HepG2 (cell line): ENCODE data around the gene B4GALT7. TPM values are rescaled to one million over a fixed set of nuclear protein-coding genes. Genes with fewer than 3 reads are reported as not detected.

Experiments used
- ATAC-seq: fragments of 200-7000 bp; cut with Tn5 transposase; 3 replicates; pipeline ENCODE4 v1.9.1; 2020; ENCODE audit warnings: mild to moderate bottlenecking, moderate library complexity
- Bru-seq: library from RNA; stranded (reverse); fragments of 400-500 nt; gene quantifications from one replicate; lab custom pipeline; 2021; lab: Mats Ljungman, UMichigan
- BruChase-seq, 2 experiments: library from RNA; stranded (reverse); fragments of 400-500 nt; gene quantifications; one replicate each; lab custom pipeline; 2021; lab: Mats Ljungman, UMichigan
- BruUV-seq: library from RNA; stranded (reverse); fragments of 400-500 nt; replicated peaks from 2 replicates; lab custom pipeline; 2021; lab: Mats Ljungman, UMichigan
- CTCF ChIA-PET: fragments of 300-600 bp; formaldehyde crosslinking; extraction: SDS; loops from one replicate; lab custom pipeline; 2021; ENCODE audit warnings: low total read pairs, inconsistent platforms, low intra/inter-chr PET ratio; lab: Yijun Ruan, JAX
- POLR2A ChIA-PET: fragments of 350-600 bp; sonication (Branson Sonifier 250); formaldehyde crosslinking; loops from one replicate; lab custom pipeline; 2020; ENCODE audit warnings: antibody characterized with exemption, inconsistent platforms; lab: Yijun Ruan, JAX
- DNase-seq: peaks from one replicate; pipeline ENCODE4 v3.0.0-alpha.2; 2015; ENCODE audit warnings: low spot score
- FAIRE-seq: peaks from 3 replicates; lab custom pipeline; 2011; peaks lifted over from hg19 to GRCh38; lab: Jason Lieb, UNC
- H2AFZ ChIP-seq: one replicate; pipeline ENCODE4 v1.6.1; 2011; ENCODE audit warnings: low read length, inconsistent platforms
- H3K27ac ChIP-seq: fragments of 300-600 bp; 3 replicates; pipeline ENCODE4 v1.8.0; 2011; ENCODE audit warnings: mixed run types, mild to moderate bottlenecking, mixed read lengths, low read length, inconsistent platforms; ENCODE audit not compliant: insufficient read depth; ENCODE audit errors: extremely low read length
- H3K27me3 ChIP-seq, 2 experiments: fragments of 200-600 bp in 1 of 2; 2 replicates in 1 of 2; 3 replicates in 1 of 2; pipeline versions ENCODE4 v1.6.0 to v1.8.0; 2011; ENCODE audit warnings: low read length in 2 of 2, mild to moderate bottlenecking in 2 of 2, moderate library complexity in 2 of 2, inconsistent platforms in 1 of 2; ENCODE audit not compliant: insufficient read depth in 2 of 2, control insufficient read depth in 1 of 2
- H3K36me3 ChIP-seq, 2 experiments: fragments of 200-600 bp in 1 of 2; replicated peaks in 1 of 2; 2 replicates in 1 of 2; 3 replicates in 1 of 2; pipeline versions ENCODE4 v1.5.1 to v1.8.0; 2011; ENCODE audit warnings: low read length in 2 of 2, inconsistent platforms in 1 of 2; ENCODE audit not compliant: insufficient read depth in 2 of 2, control insufficient read depth in 1 of 2
- H3K4me1 ChIP-seq: 2 replicates; pipeline ENCODE4 v1.5.1; 2012; ENCODE audit warnings: low read length, inconsistent platforms; ENCODE audit not compliant: insufficient read depth
- H3K4me2 ChIP-seq: 2 replicates; pipeline ENCODE4 v1.6.0; 2011; ENCODE audit warnings: low read depth, low read length, inconsistent platforms
- H3K4me3 ChIP-seq, 3 experiments: fragments of 200-600 bp in 1 of 3; sonication (generic), shearing (Covaris generic) in 1 of 3; replicated peaks in 1 of 3; 2 replicates each; pipeline ENCODE4 v1.5.1; 2011 to 2016; ENCODE audit warnings: low read length in 3 of 3, inconsistent platforms in 2 of 3, low read depth in 2 of 3, mild to moderate bottlenecking in 2 of 3, control low read depth in 1 of 3, mixed read lengths in 1 of 3; ENCODE audit not compliant: insufficient read depth in 1 of 3
- H3K79me2 ChIP-seq: one replicate; pipeline ENCODE4 v1.6.1; 2011; ENCODE audit warnings: low read length, inconsistent platforms; ENCODE audit not compliant: insufficient read depth
- H3K9ac ChIP-seq: 2 replicates; pipeline ENCODE4 v1.6.0; 2011; ENCODE audit warnings: mild to moderate bottlenecking, low read depth, low read length, inconsistent platforms; ENCODE audit not compliant: insufficient read depth
- H3K9me3 ChIP-seq: 2 replicates; pipeline ENCODE4 v1.5.1; 2012; ENCODE audit warnings: mild to moderate bottlenecking, low read length
- H4K20me1 ChIP-seq: 2 replicates; pipeline ENCODE4 v1.6.0; 2011; ENCODE audit warnings: inconsistent platforms, mild to moderate bottlenecking, low read length, moderate library complexity; ENCODE audit not compliant: insufficient read depth
- CAMTA2 ChIP-seq: sonication (generic); formaldehyde crosslinking; IDR thresholded peaks from 2 replicates; pipeline ENCODE4 v1.4.0; 2020; ENCODE audit warnings: mild to moderate bottlenecking, missing genetic modification reagents, borderline replicate concordance
- DR1 ChIP-seq: sonication (generic); formaldehyde crosslinking; IDR thresholded peaks from 2 replicates; pipeline ENCODE4 v1.8.0; 2021; ENCODE audit warnings: mild to moderate bottlenecking, missing genetic modification reagents, inconsistent platforms
- NFYB ChIP-seq: sonication (generic); formaldehyde crosslinking; IDR thresholded peaks from 2 replicates; pipeline ENCODE4 v1.4.0; 2020; ENCODE audit warnings: missing genetic modification reagents
- NR3C1 ChIP-seq: sonication (generic); formaldehyde crosslinking; IDR thresholded peaks from 2 replicates; pipeline ENCODE4 v1.4.0; 2020; ENCODE audit warnings: missing genetic modification reagents
- POLR2AphosphoS5 ChIP-seq: IDR thresholded peaks from 2 replicates; pipeline ENCODE4 v1.6.1; 2012; ENCODE audit warnings: low read depth, low read length
- ZBTB20 ChIP-seq: sonication (generic); formaldehyde crosslinking; IDR thresholded peaks from 2 replicates; pipeline ENCODE4 v1.8.1; 2023; ENCODE audit warnings: missing genetic modification reagents, low read depth, mild to moderate bottlenecking, borderline replicate concordance
- ZNF552 ChIP-seq: sonication (generic); formaldehyde crosslinking; IDR thresholded peaks from 2 replicates; pipeline ENCODE4 v1.9.0; 2022; ENCODE audit warnings: missing genetic modification reagents, mild to moderate bottlenecking, borderline replicate concordance
- ZNF841 ChIP-seq: sonication (generic); formaldehyde crosslinking; IDR thresholded peaks from 2 replicates; pipeline ENCODE4 v1.8.1; 2023; ENCODE audit warnings: missing genetic modification reagents, borderline replicate concordance
- WGBS: methylation state at CpG from one replicate; pipeline ENCODE4 v1.1.6; 2017; ENCODE audit warnings: low lambda C conversion rate; 5-methylcytosine and 5-hydroxymethylcytosine counted together
- in situ Hi-C: cut with HindIII; loops from 2 replicates; pipeline ENCODE4 v1.10.0; 2017; ENCODE audit warnings: low pct_unique_long_range_greater_than_20kb; ENCODE audit not compliant: extremely low pct_ligation_motif_present
- intact Hi-C: fragments of 100-400 bp; cut with micrococcal nuclease; formaldehyde crosslinking; loops from one replicate; pipeline ENCODE4 v1.10.0; 2022; ENCODE audit not compliant: unreplicated experiment
- long read RNA-seq, 2 experiments: library from RNA in 1 of 2; library from polyadenylated mRNA in 1 of 2; stranded (forward) in 1 of 2; unstranded in 1 of 2; transcript quantifications; one replicate each; pipeline ENCODE4 v2.0.0, GENCODE V29; 2019 to 2022
- polyA minus RNA-seq, 3 experiments: library from RNA; depleted of rRNA, polyadenylated mRNA; stranded (reverse); fragments of >200 nt; gene quantifications; 2 replicates each; pipeline ENCODE4 v1.2.3, GENCODE V29; 2011; ENCODE audit warnings: low replicate concordance in 1 of 3
- polyA plus RNA-seq, 8 experiments: library from polyadenylated mRNA; depleted of rRNA in 3 of 8; stranded (reverse) in 7 of 8; unstranded in 1 of 8; fragments of >200 nt; fragmentation: Illumina TruSeq in 4 of 8; extraction: Trizol in 4 of 8; gene quantifications; 2 replicates each; pipeline versions ENCODE4 v1.2.1 to v1.2.3, GENCODE V29; 2011 to 2016; ENCODE audit warnings: low read depth in 4 of 8, missing spikeins in 1 of 8, mixed read lengths in 1 of 8; ENCODE audit not compliant: insufficient read depth in 1 of 8
- total RNA-seq, 5 experiments: library from RNA; depleted of rRNA; stranded (reverse); fragments of >200 nt; fragmentation: Illumina TruSeq; extraction: Trizol; gene quantifications; 2 replicates each; pipeline ENCODE4 v1.2.3, GENCODE V29; 2016; ENCODE audit warnings: low read depth in 1 of 5
- TF ChIP-seq, protein P1 (sequence below): sonication (generic); formaldehyde crosslinking; conservative IDR thresholded peaks from 2 replicates; pipeline ENCODE4 v1.4.0; 2020; ENCODE audit warnings: missing genetic modification reagents
- TF ChIP-seq, protein P2 (sequence below): sonication (generic); formaldehyde crosslinking; IDR thresholded peaks from 2 replicates; pipeline ENCODE4 v1.8.0; 2022; ENCODE audit warnings: mild to moderate bottlenecking, missing genetic modification reagents, moderate library complexity
- TF ChIP-seq, protein P3 (sequence below): IDR thresholded peaks from 2 replicates; pipeline ENCODE4 v1.6.1; 2016; ENCODE audit warnings: mild to moderate bottlenecking, missing biosample characterization, missing genetic modification reagents

B4GALT7 gene, protein sequence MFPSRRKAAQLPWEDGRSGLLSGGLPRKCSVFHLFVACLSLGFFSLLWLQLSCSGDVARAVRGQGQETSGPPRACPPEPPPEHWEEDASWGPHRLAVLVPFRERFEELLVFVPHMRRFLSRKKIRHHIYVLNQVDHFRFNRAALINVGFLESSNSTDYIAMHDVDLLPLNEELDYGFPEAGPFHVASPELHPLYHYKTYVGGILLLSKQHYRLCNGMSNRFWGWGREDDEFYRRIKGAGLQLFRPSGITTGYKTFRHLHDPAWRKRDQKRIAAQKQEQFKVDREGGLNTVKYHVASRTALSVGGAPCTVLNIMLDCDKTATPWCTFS
- total RNA-seq (2016; rRNA removed; fragmentation: Illumina TruSeq; extraction: Trizol): 12.7 and 20.5 TPM in 2 replicates
- total RNA-seq (2016; cell fraction: cytosol; rRNA removed; fragmentation: Illumina TruSeq; extraction: Trizol; ENCODE audit: low read depth): 30.8 and 33.3 TPM in 2 replicates
- total RNA-seq (2016; cell fraction: insoluble cytoplasmic fraction; rRNA removed; fragmentation: Illumina TruSeq; extraction: Trizol): 10.2 and 20.6 TPM in 2 replicates
- 41.1 and 48.6 TPM in 2 replicates for total RNA-seq (2016; cell fraction: membrane; rRNA removed; fragmentation: Illumina TruSeq; extraction: Trizol)
- 14.0 and 14.7 TPM in 2 replicates for total RNA-seq (2016; cell fraction: nucleus; rRNA removed; fragmentation: Illumina TruSeq; extraction: Trizol)
- 16.4 and 22.3 TPM in 2 replicates for polyA plus RNA-seq (2011; rRNA removed)
- 17.5 and 28.4 TPM in 2 replicates for polyA plus RNA-seq (2011; cell fraction: cytosol; rRNA removed)
- polyA plus RNA-seq (2011; cell fraction: nucleus; rRNA removed): 28.2 and 30.7 TPM in 2 replicates
- 10.0 and 12.5 TPM in 2 replicates for polyA plus RNA-seq (2012)
- polyA plus RNA-seq (2016; cell fraction: cytosol; fragmentation: Illumina TruSeq; extraction: Trizol; ENCODE audit: low read depth): 38.6 and 42.4 TPM in 2 replicates
- polyA plus RNA-seq (2016; cell fraction: insoluble cytoplasmic fraction; fragmentation: Illumina TruSeq; extraction: Trizol; ENCODE audit: low read depth): 10.2 and 11.7 TPM in 2 replicates
- polyA plus RNA-seq (2016; cell fraction: membrane; fragmentation: Illumina TruSeq; extraction: Trizol; ENCODE audit: low read depth): 38.8 and 38.9 TPM in 2 replicates
- polyA plus RNA-seq (2016; cell fraction: nucleus; fragmentation: Illumina TruSeq; extraction: Trizol; ENCODE audit: insufficient read depth, low read depth): 24.9 and 27.8 TPM in 2 replicates
- 21.7 and 33.1 TPM in 2 replicates for polyA minus RNA-seq (2011; rRNA and poly(A)+ RNA removed; ENCODE audit: low replicate concordance)
- polyA minus RNA-seq (2011; cell fraction: cytosol; rRNA and poly(A)+ RNA removed): 8.7 and 10.7 TPM in 2 replicates
- polyA minus RNA-seq (2011; cell fraction: nucleus; rRNA and poly(A)+ RNA removed): 15.4 and 16.4 TPM in 2 replicates
- Bru-seq, nascent RNA: percentile 60 among the genes with signal in this experiment
- percentile 58 among the genes with signal in this experiment for BruChase-seq, experiment 1, labeled RNA remaining after a 6-hour chase
- BruChase-seq, experiment 2, labeled RNA remaining after a 2-hour chase: percentile 55 among the genes with signal in this experiment
- long read RNA-seq, experiment 1, transcript B4GALT7-201 (6 exons, 1,747 nt): major isoform, 49 of 58 reads
- long read RNA-seq, experiment 1, partial matches to known transcripts: 4 of 58 reads
- long read RNA-seq, experiment 1, other reads (novel, unspliced or antisense): 3 of 58 reads
- long read RNA-seq, experiment 2, transcript B4GALT7-201 (6 exons, 1,747 nt): major isoform, 39 of 62 reads
- long read RNA-seq, experiment 2, partial matches to known transcripts: 13 of 62 reads
- long read RNA-seq, experiment 2, other reads (novel, unspliced or antisense): 7 of 62 reads

DNA sequence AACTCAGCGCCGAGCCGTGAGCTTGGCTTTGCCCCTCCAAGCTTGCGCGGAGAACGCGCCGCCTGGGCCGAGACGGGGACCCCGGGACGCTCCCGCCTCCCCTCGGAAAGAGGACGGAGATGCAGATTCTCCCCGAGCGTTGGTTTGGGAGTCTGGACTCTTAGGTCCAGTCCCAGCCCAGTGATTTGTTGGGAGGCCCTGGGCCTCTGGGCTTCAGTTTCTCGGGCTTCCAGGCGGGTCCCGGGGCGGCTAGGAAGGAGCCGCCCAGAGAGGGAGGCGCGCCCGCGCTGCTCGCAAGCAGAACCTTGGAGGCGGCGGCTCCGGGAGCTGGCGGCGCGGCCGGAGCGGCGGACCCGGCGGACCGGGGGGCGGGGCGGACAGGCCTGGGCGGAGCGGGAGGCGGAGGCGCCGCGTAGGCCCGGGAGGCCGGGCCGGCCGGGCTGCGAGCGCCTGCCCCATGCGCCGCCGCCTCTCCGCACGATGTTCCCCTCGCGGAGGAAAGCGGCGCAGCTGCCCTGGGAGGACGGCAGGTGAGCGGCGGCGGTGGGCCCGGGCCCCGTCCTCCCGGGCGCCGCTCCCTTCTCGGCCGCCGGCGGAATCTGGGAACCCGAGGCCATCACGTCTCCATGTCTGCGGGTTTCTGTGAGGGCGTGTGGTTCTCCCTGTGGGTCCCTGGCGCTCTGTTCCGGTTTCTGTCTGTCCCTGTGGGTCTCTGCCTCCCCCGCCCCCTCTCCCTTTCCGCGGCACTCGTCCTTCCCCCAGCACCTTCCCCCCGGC, at the start of gene B4GALT7:
TSS of gene B4GALT7 (plus strand) at position 402 of the 777 bp plus-strand sequence. CDS start at position 481, 79 bp downstream.
- Histone ChIP-seq H3K79me2 (peaks cover 5% of the 10 kb centered on the region), H3K4me3 (peak within 1 kb of the TSS; percentile 84 to 89 (median 87)), H3K27me3 (no peaks in the 10 kb centered on the region), H3K4me1 (peaks cover 27% of the 10 kb centered on the region), H4K20me1 (no peaks in the 10 kb centered on the region), H3K9me3 (no peaks in the 10 kb centered on the region), H3K9ac (peak within 1 kb of the TSS; percentile 82), H3K4me2 (peak within 1 kb of the TSS; percentile 88), H2AFZ (no peak within 1 kb of the TSS), H3K27ac (peak within 1 kb of the TSS; percentile 79), H3K36me3 (peaks cover 13 to 18% of the 10 kb centered on the region in 2 experiments)
- CTCF ChIA-PET: interaction anchor here (1.1 kb wide), 1 partner anchor 109 kb away, joined by 3 read pairs; no protein-coding TSS in a partner anchor
- intact Hi-C loops (no loop called here), in situ Hi-C loops (loop anchor here (25.0 kb wide), 1 partner anchor 462 kb away; no protein-coding TSS in a partner anchor)
- POLR2A ChIA-PET: interaction anchor here (1.1 to 1.8 kb wide), 4 partner anchors 9 to 531 kb away, joined by 3 to 6 read pairs (median 4); partner anchors contain the start of gene RMND5B
- ATAC-seq (peak; percentile 89), FAIRE-seq (no peak), DNase-seq (peak; percentile 50)
- 0% methylated on average over 14 of the region's 86 CpGs for WGBS
- TSS peak; percentile 84 for BruUV-seq
- no peak for TF ChIP-seq NR3C1 (CRISPR knock-in tag)
- TF ChIP-seq CAMTA2 (CRISPR knock-in tag): no peak
- TF ChIP-seq ZNF552 (CRISPR knock-in tag): no peak
- TF ChIP-seq, protein P1, sequence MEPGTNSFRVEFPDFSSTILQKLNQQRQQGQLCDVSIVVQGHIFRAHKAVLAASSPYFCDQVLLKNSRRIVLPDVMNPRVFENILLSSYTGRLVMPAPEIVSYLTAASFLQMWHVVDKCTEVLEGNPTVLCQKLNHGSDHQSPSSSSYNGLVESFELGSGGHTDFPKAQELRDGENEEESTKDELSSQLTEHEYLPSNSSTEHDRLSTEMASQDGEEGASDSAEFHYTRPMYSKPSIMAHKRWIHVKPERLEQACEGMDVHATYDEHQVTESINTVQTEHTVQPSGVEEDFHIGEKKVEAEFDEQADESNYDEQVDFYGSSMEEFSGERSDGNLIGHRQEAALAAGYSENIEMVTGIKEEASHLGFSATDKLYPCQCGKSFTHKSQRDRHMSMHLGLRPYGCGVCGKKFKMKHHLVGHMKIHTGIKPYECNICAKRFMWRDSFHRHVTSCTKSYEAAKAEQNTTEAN (CRISPR knock-in tag): no peak
- peak; percentile 26; the same call in 1 of the 2 replicates for TF ChIP-seq DR1 (CRISPR knock-in tag)
- TF ChIP-seq POLR2AphosphoS5: peak; percentile 57; the same call in 1 of the 2 replicates
- no peak for TF ChIP-seq NFYB (CRISPR knock-in tag)
- TF ChIP-seq, protein P2, sequence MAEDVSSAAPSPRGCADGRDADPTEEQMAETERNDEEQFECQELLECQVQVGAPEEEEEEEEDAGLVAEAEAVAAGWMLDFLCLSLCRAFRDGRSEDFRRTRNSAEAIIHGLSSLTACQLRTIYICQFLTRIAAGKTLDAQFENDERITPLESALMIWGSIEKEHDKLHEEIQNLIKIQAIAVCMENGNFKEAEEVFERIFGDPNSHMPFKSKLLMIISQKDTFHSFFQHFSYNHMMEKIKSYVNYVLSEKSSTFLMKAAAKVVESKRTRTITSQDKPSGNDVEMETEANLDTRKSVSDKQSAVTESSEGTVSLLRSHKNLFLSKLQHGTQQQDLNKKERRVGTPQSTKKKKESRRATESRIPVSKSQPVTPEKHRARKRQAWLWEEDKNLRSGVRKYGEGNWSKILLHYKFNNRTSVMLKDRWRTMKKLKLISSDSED (CRISPR knock-in tag): 0 out of 2 replicates have a peak, but pooled peaks have one; percentile 66
- no peak for TF ChIP-seq ZBTB20 (CRISPR knock-in tag)
- no peak for TF ChIP-seq ZNF841 (CRISPR knock-in tag)
- TF ChIP-seq, protein P3, sequence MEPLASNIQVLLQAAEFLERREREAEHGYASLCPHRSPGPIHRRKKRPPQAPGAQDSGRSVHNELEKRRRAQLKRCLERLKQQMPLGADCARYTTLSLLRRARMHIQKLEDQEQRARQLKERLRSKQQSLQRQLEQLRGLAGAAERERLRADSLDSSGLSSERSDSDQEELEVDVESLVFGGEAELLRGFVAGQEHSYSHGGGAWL (CRISPR knock-in tag): peak; percentile 65; the same call in 1 of the 2 replicates
